Gastroesophageal sphincter (tissue), 3 donors: ENCODE data around the gene SLC35F3.

ENCODE experiments used
- EP300 ChIP-seq: sonication (generic); formaldehyde crosslinking; IDR thresholded peaks from one replicate; pipeline ENCODE4 v1.6.1; 2017; ENCODE audit warnings: antibody characterized with exemption, mild to moderate bottlenecking
- POLR2A ChIP-seq, 2 donors: fragments of 450-650 bp; IDR thresholded peaks; one replicate each; pipeline ENCODE4 v1.6.1; 2017; ENCODE audit warnings: antibody characterized with exemption in 2 of 2, mild to moderate bottlenecking in 2 of 2, moderate library complexity in 1 of 2
- POLR2AphosphoS5 ChIP-seq: sonication (generic); formaldehyde crosslinking; IDR thresholded peaks from one replicate; pipeline ENCODE4 v1.6.1; 2017; ENCODE audit warnings: antibody characterized with exemption
- TF ChIP-seq, protein P1 (sequence below), 4 experiments: fragments of 200-600 bp in 2 of 4; fragments of 450-650 bp in 2 of 4; sonication (generic) in 1 of 4; IDR thresholded peaks; one replicate each; pipeline ENCODE4 v1.5.1; 2017 to 2019; ENCODE audit warnings: antibody characterized with exemption in 4 of 4, mild to moderate bottlenecking in 2 of 4, moderate library complexity in 2 of 4

- TF ChIP-seq, protein P1, sequence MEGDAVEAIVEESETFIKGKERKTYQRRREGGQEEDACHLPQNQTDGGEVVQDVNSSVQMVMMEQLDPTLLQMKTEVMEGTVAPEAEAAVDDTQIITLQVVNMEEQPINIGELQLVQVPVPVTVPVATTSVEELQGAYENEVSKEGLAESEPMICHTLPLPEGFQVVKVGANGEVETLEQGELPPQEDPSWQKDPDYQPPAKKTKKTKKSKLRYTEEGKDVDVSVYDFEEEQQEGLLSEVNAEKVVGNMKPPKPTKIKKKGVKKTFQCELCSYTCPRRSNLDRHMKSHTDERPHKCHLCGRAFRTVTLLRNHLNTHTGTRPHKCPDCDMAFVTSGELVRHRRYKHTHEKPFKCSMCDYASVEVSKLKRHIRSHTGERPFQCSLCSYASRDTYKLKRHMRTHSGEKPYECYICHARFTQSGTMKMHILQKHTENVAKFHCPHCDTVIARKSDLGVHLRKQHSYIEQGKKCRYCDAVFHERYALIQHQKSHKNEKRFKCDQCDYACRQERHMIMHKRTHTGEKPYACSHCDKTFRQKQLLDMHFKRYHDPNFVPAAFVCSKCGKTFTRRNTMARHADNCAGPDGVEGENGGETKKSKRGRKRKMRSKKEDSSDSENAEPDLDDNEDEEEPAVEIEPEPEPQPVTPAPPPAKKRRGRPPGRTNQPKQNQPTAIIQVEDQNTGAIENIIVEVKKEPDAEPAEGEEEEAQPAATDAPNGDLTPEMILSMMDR (IDR thresholded peaks at IDR 0.05) = no peak
- TF ChIP-seq POLR2A (IDR thresholded peaks at IDR 0.05) (no peak), POLR2AphosphoS5 (no peak), EP300 (no peak)
Observed at GRCh38 chr1:234231893-234232276, 327.4 kb downstream of the SLC35F3 start.
